A673 (cell line): ENCODE measurements around the gene COMMD10. TPM values are rescaled to one million over a fixed set of nuclear protein-coding genes. Genes with fewer than 3 reads are reported as not detected.

Experiments
- BruUV-seq: library from RNA; stranded (reverse); fragments of 400-500 nt; replicated peaks from 2 replicates; lab custom pipeline; 2021; lab: Mats Ljungman, UMichigan
- CTCF ChIA-PET: fragments of 300-600 bp; sonication (Branson Sonifier 250); formaldehyde crosslinking; loops from one replicate; lab custom pipeline; 2022; ENCODE audit warnings: antibody characterized with exemption; lab: Charles Lee
- POLR2A ChIA-PET: fragments of 300-600 bp; sonication (Branson Sonifier 250); formaldehyde crosslinking; loops from one replicate; lab custom pipeline; 2022; ENCODE audit warnings: antibody characterized with exemption; ENCODE audit not compliant: low non-redundant PET; lab: Charles Lee
- DNase-seq: peaks from one replicate; pipeline ENCODE4 v3.0.0-alpha.2; 2015; ENCODE audit warnings: low spot score
- H3K27ac ChIP-seq: fragments of 200-600 bp; sonication (generic); 2 replicates; pipeline ENCODE4 v1.5.1; 2016; ENCODE audit warnings: mixed run types, low read depth, mild to moderate bottlenecking, mixed read lengths, antibody characterized with exemption, low read length; ENCODE audit not compliant: poor library complexity, severe bottlenecking
- H3K27me3 ChIP-seq: fragments of 200-600 bp; sonication (generic); replicated peaks from 2 replicates; pipeline ENCODE4 v1.6.1; 2017; ENCODE audit warnings: mixed run types, low read depth, mild to moderate bottlenecking, mixed read lengths, antibody characterized with exemption, low read length; ENCODE audit not compliant: insufficient read depth, poor library complexity
- H3K36me3 ChIP-seq: fragments of 200-600 bp; sonication (generic); 2 replicates; pipeline ENCODE4 v1.6.1; 2016; ENCODE audit warnings: mixed run types, mild to moderate bottlenecking, mixed read lengths, antibody characterized with exemption, low read length; ENCODE audit not compliant: insufficient read depth, poor library complexity, severe bottlenecking
- H3K4me1 ChIP-seq: fragments of 200-600 bp; sonication (generic); 2 replicates; pipeline ENCODE4 v1.6.1; 2017; ENCODE audit warnings: mixed run types, mild to moderate bottlenecking, mixed read lengths, antibody characterized with exemption, low read length; ENCODE audit not compliant: insufficient read depth, poor library complexity, severe bottlenecking
- H3K4me3 ChIP-seq: fragments of 200-600 bp; sonication (generic); 2 replicates; pipeline ENCODE4 v1.5.1; 2016; ENCODE audit warnings: low read depth, mixed run types, mild to moderate bottlenecking, mixed read lengths, low read length; ENCODE audit not compliant: poor library complexity, severe bottlenecking
- H3K9me3 ChIP-seq: fragments of 200-600 bp; sonication (generic); 2 replicates; pipeline ENCODE4 v1.6.1; 2016; ENCODE audit warnings: mixed run types, low read depth, mild to moderate bottlenecking, mixed read lengths, antibody characterized with exemption, low read length; ENCODE audit not compliant: poor library complexity, severe bottlenecking
- CTCF ChIP-seq: fragments of 300-800, 200-600 bp; sonication (generic); conservative IDR thresholded peaks from 2 replicates; pipeline ENCODE4 v1.5.1; 2017; ENCODE audit warnings: low read depth, mild to moderate bottlenecking, antibody characterized with exemption, low read length, moderate library complexity, mixed read lengths
- EZH2 ChIP-seq: fragments of 200-600 bp; sonication (generic); IDR thresholded peaks from 2 replicates; pipeline ENCODE4 v1.6.1; 2017; ENCODE audit warnings: borderline replicate concordance, low read depth, mild to moderate bottlenecking, mixed read lengths, antibody characterized with exemption, low read length; ENCODE audit not compliant: poor library complexity, severe bottlenecking
- intact Hi-C: fragments of 100-400 bp; cut with micrococcal nuclease; formaldehyde crosslinking; loops from one replicate; pipeline ENCODE4 v1.10.0; 2022; ENCODE audit not compliant: unreplicated experiment
- total RNA-seq: library from RNA; stranded (reverse); gene quantifications from 2 replicates; pipeline ENCODE4 v1.2.3, GENCODE V29; 2021

The COMMD10 gene
- total RNA-seq, 1 experiment from 2014 or later, result 36.5 TPM

- TF ChIP-seq EZH2 (no peak), CTCF (no peak)
- no peak for DNase-seq
- no peaks in the 10 kb centered on the region for H3K27me3 ChIP-seq
- H3K9me3 ChIP-seq, result no peaks in the 10 kb centered on the region
- no peak overlapping the region for H3K4me3 ChIP-seq
- no peak overlapping the region for H3K27ac ChIP-seq
- intact Hi-C loops, result no loop called here
- BruUV-seq, result no TSS peak
- H3K36me3 ChIP-seq, result no peaks in the 10 kb centered on the region
- H3K4me1 ChIP-seq, result no peaks in the 10 kb centered on the region
- POLR2A ChIA-PET, result no interaction called here
- CTCF ChIA-PET, result no interaction called here
These were observed 211.7 kb downstream of the COMMD10 start for GRCh38 chr5:116296335-116297072.

GRCh38 chr5:116297296-116297814 lies 212.5 kb downstream of the COMMD10 start:
- Histone ChIP-seq H3K36me3 (no peaks in the 10 kb centered on the region), H3K4me3 (no peak overlapping the region), H3K4me1 (no peaks in the 10 kb centered on the region), H3K27me3 (no peaks in the 10 kb centered on the region), H3K27ac (no peak overlapping the region), H3K9me3 (no peaks in the 10 kb centered on the region)
- ChIA-PET CTCF (no interaction called here), POLR2A (no interaction called here)
- intact Hi-C loops, result no loop called here
- no TSS peak for BruUV-seq
- no peak for TF ChIP-seq EZH2
- no peak for TF ChIP-seq CTCF
- DNase-seq, result no peak

GRCh38 chr5:116299746-116300640 lies 215.2 kb downstream of the COMMD10 start:
- ChIA-PET CTCF (no interaction called here), POLR2A (no interaction called here)
- no peak for DNase-seq
- Histone ChIP-seq H3K4me3 (no peak overlapping the region), H3K27ac (no peak overlapping the region), H3K36me3 (no peaks in the 10 kb centered on the region), H3K27me3 (no peaks in the 10 kb centered on the region), H3K9me3 (no peaks in the 10 kb centered on the region), H3K4me1 (no peaks in the 10 kb centered on the region)
- BruUV-seq, result no TSS peak
- intact Hi-C loops, result no loop called here
- no peak for TF ChIP-seq EZH2
- no peak for TF ChIP-seq CTCF
